GM12892 (cell line): ENCODE data around the gene MEIOSIN.

Experiments used
- POLR2A ChIP-seq: IDR thresholded peaks from 2 replicates; pipeline ENCODE4 v1.6.1; 2011; ENCODE audit warnings: low read depth, low read length, control low read depth
- POLR2AphosphoS5 ChIP-seq: IDR thresholded peaks from 2 replicates; pipeline ENCODE4 v1.6.1; 2011; ENCODE audit warnings: low read depth, low read length, control low read depth

DNA sequence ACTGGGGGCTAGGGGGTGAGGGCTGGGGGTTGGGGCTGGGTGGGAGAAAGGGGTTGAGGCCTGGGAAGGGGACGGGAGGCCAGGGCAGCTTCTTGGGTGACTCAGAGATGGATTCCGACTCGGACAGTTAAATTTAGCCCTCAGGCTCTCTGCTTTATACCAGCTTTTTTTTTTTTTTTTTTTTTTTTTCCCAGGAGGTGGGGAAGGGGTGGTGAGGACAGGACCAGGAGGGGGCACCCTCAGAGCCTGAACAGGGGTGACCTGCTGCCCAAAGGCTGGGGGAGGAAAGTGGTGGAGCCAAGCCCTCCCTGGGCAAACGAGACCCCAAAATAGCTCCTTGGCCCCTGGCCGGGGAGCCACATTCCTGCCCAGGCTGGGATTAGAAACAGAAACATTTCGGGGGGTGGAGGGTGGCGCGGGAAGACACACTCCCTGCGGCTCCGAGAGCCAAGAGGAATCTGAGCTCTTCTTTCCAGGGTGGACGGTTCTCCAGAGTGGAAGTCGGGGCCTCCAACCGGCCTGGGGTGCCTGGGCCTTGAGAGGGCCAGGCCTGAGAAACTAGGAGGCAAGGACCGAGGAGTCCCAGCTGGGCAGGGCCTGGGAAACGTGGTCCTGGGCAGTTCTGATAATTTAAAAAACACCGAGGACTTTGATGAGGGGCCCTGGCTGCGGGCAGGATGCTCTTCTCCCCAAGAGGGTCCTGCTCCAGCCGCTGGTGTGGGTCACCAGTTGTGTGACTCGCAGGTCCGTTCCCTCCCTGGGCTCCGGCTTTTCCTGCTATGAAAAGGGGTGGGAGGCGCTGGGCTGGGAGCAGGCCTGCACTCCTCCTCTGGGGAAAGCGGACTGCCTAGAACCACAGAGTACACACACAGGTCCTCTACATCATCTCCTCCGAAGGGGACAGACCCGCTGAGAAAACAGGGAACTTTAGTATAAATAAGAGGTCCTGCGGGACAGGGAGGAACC is 49.9 kb downstream of the MEIOSIN start:
- TF ChIP-seq POLR2AphosphoS5 (no peak), POLR2A (no peak)
